HG02938 (cell line): ENCODE measurements around the gene FGF8.

Source experiments
- ATAC-seq: cut with Tn5 transposase; IDR thresholded peaks from one replicate; pipeline ENCODE4 v1.9.1; 2021; ENCODE audit warnings: mild to moderate bottlenecking, moderate library complexity; ENCODE audit not compliant: unreplicated experiment

The FGF8 gene

DNA sequence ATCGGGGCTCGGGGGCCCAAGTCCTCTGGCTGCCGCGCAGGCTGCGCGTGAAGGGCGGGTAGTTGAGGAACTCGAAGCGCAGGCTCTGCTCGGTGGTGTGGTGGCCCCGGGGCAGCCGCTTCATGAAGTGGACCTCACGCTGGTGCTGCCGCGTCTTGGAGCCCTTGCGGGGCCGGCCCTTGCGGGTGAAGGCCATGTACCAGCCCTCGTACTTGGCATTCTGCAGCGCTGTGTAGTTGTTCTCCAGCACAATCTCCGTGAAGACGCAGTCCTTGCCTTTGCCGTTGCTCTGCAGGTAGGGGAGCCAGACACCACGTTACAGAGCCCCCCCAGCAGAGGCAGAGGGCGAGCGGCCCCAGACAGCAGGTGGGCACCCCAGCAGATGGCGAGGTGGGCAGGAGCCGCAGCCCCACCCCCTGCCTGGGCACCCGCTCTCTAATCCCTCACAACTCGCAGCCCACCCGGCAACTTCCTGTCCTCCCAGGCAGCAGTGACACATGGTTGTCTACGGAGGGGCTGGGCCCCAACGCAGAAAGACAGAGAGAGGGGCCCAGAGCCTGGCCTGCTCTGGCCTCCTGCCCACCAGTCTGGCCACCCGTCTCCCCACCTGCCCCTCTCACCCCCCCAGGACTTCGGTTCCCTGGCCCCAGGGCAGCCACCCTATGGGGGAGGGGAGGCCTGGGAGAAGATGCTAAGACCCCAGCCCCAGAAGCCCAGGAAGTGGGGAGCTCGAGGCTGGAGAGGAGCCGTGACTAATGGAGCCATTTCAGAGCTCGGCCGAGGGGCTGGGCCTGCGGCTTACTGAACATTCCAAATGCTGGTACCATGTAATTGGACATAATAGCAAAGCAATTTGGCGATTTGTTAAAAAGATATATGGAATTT lies 5.3 kb downstream of the FGF8 start:
- no peak for ATAC-seq

DNA sequence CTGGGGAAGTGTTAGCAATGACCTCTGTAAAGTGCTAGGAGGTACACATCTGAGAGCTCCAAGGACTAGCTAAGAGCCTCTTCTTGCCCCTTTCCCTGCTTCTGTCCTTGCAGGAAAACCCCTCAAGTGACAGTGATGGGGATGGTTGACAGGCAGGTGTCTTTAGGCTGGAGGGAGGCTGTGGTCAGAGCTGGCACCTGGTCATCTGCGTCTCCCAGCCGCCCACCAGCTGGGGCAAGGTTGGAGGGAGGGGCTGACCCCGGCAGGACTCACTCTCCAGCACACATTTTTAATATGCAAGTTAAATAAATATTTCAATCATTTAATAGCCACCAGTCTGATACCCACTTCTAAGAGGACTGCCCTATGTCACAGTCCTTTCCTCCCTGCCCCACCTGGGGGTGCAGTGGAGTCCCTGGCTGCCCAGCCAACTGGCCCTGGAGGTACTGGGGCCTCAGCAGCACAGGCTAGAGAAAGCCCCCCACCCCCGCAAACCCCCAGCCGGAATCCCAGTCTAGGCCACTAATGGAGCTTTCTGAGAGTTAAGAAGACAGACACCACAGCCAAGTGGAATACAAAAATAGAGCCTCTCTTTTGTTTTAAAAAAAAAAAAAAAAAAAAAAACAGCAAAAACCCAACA lies 6.3 kb downstream of the FGF8 start:
- ATAC-seq, result no peak

DNA sequence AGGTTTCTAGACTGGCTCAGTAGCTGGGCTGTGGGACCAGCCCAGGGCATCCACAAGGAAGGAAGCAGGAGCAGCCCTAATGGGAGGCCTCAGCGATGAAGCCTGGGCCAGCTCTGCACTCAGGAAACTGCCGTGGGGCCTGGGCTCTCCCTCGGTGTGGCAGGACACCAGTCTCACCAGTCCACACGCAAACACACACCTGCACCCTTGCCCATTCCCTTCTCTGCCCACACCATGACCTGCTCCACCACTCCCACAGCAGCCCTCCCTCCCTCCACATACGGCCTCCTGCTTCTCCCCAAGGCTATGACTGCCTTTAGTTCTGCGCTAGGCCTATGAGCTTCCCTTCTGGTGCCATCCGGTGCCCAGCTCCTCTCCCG lies 7.1 kb downstream of the FGF8 start:
- ATAC-seq, result no peak

GRCh38 chr10:101767966-101768790 lies 7.7 kb downstream of the FGF8 start:
- no peak for ATAC-seq

DNA sequence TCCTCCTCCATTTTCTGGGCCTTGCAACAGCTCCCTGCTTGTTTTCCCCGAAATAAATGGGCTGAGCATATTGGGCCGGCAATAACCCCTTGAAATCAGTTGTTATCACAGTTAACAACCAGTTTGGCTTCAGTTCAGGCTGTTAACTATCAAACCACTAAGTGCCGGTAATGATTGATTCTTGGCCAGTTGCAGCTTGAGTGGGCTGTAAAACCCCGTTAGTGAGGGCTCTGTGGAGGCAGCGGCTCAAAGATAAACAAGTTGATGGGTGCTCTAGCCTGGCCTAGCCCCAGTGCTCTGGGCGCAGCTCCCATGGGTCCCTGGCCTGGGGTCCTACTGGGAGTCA lies 8.3 kb downstream of the FGF8 start:
- no peak for ATAC-seq

DNA sequence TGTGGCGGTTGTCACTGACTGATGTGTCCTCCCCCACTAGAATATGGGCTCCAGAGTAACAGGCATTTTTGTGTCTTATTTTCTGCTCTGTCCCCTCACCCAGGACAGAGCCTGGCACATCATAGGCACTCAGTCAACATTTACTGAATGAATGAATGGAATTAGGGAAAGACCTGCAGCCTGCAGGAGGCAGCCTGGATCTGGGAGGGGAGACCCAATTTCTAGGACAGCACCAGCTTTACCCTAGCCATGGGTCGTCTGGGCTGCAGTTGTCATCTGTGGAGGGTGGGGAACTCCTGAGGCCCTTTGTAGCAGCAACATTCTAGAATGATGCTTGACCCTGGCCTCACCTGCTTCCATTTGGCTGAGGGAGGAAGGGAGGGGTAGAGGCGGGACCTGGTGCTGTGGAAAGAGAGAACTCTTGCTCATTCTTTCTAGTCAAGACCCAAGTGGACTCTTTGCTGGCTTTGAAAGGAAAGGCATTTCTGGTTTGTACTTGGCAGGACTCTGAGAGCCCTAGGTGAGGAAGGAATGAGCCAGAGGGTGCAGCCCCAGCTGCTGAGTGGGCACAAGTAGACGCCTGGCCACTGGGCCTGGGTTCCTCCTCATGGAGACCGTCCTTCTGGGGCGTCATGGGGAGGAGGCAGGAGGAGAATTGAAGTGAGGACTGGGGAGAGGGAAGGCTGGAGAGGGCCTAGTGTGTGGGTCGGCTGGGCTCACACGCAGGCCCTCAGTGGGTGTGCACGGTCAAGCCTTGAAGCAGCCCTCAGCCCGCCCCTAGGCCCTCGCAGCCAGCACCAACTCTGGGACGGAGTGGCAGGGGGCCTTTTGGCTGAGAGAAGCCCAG lies 8.9 kb downstream of the FGF8 start:
- no peak for ATAC-seq

GRCh38 chr10:101766306-101766705 lies 9.6 kb downstream of the FGF8 start:
- no peak for ATAC-seq

DNA sequence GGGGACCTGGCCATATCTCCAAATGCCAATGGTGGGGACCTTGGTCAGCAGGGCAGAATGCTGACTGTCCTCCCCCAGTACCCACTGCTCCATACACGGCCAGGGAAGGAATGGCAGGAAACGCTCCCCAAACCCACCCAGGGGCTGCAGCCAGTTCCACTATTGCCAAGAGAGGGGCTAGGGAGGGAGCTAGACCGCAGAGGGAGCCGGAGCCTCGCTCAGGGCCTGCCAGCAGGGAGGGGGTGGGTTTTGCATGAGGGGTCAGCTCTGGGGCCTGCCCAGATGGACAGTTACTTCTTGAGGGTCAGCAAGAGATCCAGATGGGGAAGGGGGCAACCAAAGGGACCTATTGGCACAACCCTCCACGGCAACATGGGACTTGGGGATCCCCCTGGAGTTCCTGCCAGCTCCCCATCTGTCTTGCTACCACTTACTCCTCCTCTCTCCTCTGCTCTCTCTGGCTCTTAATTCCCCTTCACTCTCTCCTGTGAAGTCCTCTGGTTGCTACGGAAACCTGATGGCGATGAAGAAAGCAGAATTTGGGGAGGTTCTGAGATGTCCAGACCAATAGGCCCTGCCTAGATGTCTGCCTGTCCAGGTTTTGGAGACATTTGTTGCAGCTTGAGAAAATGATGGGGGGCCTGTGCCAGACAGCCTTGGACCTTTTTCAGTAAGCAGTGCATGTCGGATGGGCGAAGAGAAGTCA lies 12.6 kb downstream of the FGF8 start:
- no peak for ATAC-seq

DNA sequence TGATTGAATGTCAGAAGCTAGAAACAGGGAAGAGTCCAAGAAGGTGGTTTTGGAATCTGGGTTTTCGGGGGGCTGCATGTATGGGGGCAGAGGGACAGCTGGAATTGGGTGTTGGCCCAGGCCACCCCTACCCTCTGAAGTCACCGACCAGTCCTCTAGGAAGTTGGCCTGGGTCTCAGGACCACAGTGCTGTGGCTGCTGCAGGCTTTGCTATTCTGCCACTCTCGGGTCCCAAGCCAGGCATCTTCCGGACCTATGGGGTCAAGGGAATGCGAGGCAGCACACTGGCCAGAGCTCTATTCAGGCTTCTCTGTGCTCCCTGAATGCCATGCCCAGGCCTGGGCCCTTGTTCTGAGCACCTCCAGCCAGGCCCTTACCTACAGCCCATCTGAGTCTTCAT lies 13.2 kb downstream of the FGF8 start:
- ATAC-seq, result no peak

DNA sequence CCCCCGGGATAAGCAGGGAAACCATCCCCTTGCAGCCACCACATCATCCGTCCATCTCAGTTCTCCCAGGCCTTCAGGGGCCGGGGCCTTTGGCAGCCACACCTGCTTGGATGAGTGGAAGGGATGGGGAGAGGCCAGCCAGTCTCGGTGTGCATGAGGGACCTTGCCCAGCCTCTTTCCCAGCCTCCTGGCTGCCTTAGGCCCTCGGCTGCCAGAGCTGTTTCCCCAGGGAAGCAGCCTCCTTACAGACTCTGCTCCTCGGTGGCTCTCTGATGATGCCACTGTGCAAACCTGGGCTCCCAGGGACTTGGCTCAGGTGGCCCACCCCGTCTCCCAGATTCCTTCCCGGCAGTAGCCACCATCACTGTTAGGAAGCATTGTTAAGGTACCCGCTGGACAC lies 14.7 kb downstream of the FGF8 start:
- no peak for ATAC-seq

GRCh38 chr10:101760510-101760909 lies 15.4 kb downstream of the FGF8 start:
- no peak for ATAC-seq

DNA sequence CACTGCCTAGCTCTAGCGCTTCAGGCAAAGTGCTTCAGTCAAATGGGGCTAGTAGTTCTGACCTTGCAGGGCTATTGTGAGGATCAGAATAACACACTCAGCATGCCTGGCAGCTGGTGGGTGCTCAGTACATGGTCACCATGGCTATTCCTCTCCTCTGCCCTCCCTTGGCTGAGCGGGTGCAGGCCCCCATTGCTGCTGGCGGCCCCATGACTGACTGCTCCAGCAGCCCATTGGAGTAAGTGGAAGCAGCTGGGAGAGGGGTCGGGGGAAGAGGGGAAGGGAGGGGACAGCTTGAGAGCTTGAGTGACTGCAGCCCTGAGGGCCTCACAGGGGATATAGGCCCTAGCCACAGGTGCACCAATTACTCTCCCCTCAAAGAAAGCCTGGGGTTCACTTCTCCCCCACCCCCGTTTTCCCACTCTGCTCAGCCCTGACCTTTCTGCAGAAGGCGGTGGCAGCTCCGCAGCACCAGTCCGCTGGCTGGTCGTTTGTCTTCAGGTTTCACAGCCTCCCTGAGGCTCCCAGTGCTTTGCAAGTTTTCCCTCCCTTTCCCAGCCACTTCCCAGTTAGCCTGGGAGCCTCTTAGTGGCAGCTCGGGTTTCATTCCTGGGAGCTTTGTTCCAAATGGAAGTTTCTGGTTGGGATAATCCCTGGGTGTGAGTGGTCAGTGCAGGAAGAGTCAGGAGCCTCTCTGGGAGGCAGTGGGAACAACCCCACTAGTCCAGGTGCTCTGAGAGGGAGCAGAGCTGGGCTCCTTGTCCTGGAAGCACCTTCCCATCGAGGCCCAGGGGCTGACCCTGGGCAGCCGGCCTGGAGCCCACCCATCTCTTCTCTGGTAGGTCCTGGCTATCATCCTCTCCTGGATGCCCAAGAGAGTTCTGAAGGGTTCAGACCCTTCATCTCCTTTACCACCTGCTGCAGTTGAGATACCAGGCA lies 16.3 kb downstream of the FGF8 start:
- no peak for ATAC-seq

- ATAC-seq, result no peak
These were observed 17.1 kb downstream of the FGF8 start for GRCh38 chr10:101758858-101759257.

DNA sequence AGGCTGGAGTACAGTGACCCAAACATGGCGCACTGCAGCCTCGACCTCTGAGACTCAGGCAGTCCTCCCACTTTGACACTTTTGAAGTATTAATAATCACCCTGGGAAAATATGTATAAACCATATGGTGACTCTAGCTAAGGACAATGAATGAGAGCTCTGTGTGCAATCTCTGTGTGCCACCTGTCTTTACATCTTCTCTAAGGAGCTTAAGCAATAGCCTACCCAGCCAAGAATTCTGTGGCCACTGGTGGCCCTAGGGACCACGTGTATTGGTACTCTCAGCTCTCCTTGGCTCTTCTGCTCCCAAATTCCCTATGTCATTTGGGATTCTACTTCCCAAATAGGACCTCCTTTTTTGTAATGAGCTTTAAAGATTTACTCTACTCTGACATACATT lies 23.7 kb downstream of the FGF8 start:
- ATAC-seq, result no peak

DNA sequence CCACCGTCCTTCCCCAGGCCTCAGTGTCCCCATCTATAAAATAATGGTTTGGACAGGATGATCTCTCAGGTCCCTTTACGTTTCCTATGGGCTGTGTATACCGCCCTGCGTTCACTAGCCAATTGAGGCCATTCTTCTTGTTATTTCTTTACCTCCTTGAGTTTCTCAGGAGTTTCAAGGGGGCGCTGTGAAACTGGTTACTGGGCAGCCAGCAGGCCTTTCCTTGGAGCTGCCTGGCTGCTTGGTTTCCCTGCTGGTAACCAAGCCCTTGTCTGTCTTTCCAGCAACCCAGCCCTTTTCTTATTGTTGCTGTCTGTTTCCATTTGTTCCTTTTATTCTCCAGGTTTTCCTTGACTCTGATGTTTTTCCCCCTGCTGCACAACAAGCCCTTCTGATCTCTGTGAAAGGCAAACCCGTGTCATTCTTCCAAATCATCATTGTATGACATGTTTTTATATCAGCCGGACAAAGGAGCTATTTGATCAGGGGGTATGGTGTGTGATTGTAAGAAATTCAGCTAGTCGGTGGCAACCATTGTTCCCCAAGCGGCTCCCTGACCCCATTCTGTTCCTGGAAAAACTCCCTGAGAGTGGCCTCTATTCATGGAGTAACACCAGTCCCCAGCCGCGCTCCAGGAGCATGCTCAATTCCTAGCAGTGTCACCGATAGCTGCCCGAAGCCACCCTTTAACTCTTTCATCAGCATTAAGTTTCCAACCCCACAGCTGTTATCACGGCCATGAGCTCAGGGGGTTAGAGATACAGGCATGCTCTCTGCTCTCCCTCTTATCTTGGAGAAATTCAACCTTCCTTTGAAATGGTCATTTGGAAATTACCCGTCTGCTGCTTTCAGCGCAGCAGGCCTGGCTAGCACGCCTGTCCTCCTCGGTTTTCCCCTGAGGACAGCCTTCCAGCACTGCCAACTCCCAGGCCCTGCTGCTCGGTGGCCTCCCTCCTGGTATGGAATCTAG lies 26.6 kb downstream of the FGF8 start:
- ATAC-seq, result no peak

GRCh38 chr10:101748496-101748895 lies 27.4 kb downstream of the FGF8 start:
- ATAC-seq, result no peak

DNA sequence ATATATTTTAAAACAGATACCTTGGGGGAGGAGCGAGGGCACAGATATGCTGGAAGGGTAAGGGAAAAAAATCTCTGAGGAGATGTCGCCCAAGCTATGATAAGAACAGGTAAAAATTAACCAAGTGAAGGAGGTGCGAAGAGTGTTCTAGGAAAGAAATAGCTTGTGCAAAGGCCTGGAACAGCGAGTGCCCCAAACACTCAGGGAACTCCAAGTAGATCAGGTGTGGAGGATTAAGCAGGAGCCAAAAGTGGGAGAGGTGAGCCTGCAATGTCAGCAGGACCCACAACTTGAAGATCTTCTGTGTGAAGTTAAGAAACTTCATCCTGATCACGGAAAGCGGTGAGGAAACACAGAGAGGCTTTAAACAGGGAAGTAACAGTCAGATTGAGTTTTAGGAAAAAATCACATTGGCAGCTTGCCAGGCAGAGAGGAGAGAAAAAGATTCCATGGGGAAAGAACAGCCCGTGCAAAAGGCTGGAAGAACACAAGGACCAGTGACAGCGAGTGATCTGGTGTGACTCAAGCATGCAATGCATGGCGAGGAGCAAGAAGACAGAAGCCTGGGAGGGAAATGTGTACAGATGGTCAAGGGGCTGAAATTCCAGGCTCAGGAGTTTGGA lies 30.7 kb downstream of the FGF8 start:
- no peak for ATAC-seq

GRCh38 chr10:101744267-101744666 lies 31.6 kb downstream of the FGF8 start:
- ATAC-seq, result no peak
